SK-N-MC (cell line): ENCODE data around the gene TEAD2.

Experiments used
- EZH2 ChIP-seq: fragments of 200-600 bp; sonication (generic); IDR thresholded peaks from one replicate; pipeline ENCODE4 v1.6.1; 2017; ENCODE audit warnings: antibody characterized with exemption
- FOXP2 ChIP-seq: optimal IDR thresholded peaks from 2 replicates; pipeline ENCODE3; 2011; ENCODE audit warnings: mild to moderate bottlenecking, moderate library complexity; ENCODE audit not compliant: insufficient read depth; ENCODE audit errors: extremely low read length, control extremely low read depth
- POLR2AphosphoS5 ChIP-seq: IDR thresholded peaks from 2 replicates; pipeline ENCODE4 v1.6.1; 2012; ENCODE audit warnings: mild to moderate bottlenecking, low read depth, low read length, borderline replicate concordance

GRCh38 chr19:49382639-49383038 is 20.4 kb upstream of the TEAD2 start:
- TF ChIP-seq POLR2AphosphoS5: no peak
- no peak for TF ChIP-seq EZH2
- no peak for TF ChIP-seq FOXP2
